ENCODE data around the gene SRSF3.

DNA sequence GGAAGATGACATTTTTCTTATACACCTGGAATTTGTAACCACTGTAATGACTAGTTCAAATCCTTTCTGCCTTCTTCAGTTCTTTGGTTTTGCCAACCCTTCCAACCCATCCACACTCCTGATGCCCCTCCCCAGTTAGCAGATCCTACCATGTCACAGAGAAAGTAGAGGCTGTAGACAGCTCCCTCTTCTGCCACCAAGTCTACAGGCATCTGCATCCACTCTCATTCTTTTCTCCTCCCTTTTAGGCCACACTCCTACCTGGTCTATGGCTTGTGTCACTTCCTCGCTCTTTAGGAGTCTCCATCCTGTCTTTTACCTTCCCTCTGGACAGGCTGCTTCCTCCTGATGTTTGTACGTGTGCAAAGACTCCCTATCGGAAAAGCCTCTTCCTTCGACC lies 33.3 kb upstream of the SRSF3 start:
- TF ChIP-seq ZNF140 (tag by site-specific recombination; IDR thresholded peaks at IDR 0.05) (no peak), ZNF211 (tag by site-specific recombination; IDR thresholded peaks at IDR 0.05; ENCODE audit: low read depth) (no peak), SP7 (tag by site-specific recombination; IDR thresholded peaks at IDR 0.05) (no peak), ZNF837 (tag by site-specific recombination; IDR thresholded peaks at IDR 0.05) (no peak), CTCF (tag by site-specific recombination; IDR thresholded peaks at IDR 0.05) (no peak), ZNF777 (tag by site-specific recombination; IDR thresholded peaks at IDR 0.05; ENCODE audit: borderline replicate concordance) (no peak), ZNF416 (tag by site-specific recombination; IDR thresholded peaks at IDR 0.05) (no peak), ZFP41 (tag by site-specific recombination; IDR thresholded peaks at IDR 0.05; ENCODE audit: borderline replicate concordance) (no peak), ZNF24 (tag by site-specific recombination; IDR thresholded peaks at IDR 0.05) (no peak), ZNF704 (tag by site-specific recombination; IDR thresholded peaks at IDR 0.05) (no peak), TRIM28 (IDR thresholded peaks at IDR 0.05; ENCODE audit: borderline replicate concordance, low read length) (no peak)
- TF ChIP-seq, protein P1, sequence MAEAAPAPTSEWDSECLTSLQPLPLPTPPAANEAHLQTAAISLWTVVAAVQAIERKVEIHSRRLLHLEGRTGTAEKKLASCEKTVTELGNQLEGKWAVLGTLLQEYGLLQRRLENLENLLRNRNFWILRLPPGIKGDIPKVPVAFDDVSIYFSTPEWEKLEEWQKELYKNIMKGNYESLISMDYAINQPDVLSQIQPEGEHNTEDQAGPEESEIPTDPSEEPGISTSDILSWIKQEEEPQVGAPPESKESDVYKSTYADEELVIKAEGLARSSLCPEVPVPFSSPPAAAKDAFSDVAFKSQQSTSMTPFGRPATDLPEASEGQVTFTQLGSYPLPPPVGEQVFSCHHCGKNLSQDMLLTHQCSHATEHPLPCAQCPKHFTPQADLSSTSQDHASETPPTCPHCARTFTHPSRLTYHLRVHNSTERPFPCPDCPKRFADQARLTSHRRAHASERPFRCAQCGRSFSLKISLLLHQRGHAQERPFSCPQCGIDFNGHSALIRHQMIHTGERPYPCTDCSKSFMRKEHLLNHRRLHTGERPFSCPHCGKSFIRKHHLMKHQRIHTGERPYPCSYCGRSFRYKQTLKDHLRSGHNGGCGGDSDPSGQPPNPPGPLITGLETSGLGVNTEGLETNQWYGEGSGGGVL (tag by site-specific recombination; IDR thresholded peaks at IDR 0.05), result no peak
- TF ChIP-seq, protein P2, sequence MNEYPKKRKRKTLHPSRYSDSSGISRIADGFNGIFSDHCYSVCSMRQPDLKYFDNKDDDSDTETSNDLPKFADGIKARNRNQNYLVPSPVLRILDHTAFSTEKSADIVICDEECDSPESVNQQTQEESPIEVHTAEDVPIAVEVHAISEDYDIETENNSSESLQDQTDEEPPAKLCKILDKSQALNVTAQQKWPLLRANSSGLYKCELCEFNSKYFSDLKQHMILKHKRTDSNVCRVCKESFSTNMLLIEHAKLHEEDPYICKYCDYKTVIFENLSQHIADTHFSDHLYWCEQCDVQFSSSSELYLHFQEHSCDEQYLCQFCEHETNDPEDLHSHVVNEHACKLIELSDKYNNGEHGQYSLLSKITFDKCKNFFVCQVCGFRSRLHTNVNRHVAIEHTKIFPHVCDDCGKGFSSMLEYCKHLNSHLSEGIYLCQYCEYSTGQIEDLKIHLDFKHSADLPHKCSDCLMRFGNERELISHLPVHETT (tag by site-specific recombination; IDR thresholded peaks at IDR 0.05), result no peak
